ENCODE results near the gene GSTP1. TPM values are rescaled to one million over a fixed set of nuclear protein-coding genes. Genes with fewer than 3 reads are reported as not detected.

Gene GSTP1
- total RNA-seq, 2 experiments from 2014 or later: 1,139 to 1,604 TPM

GRCh38 chr11:67611165-67611564 is 27.6 kb downstream of the GSTP1 start:
- ChIA-PET POLR2A (no interaction called here), CTCF (ENCODE audit: unreplicated experiment) (no interaction called here)
- Histone ChIP-seq H2AFZ (ENCODE audit: low read length) (no peak overlapping the region), H3K9me3 (ENCODE audit: low read length) (no peaks in the 10 kb centered on the region), H4K20me1 (ENCODE audit: insufficient read depth, low read length) (no peaks in the 10 kb centered on the region; the same call in 1 of the 2 replicates), H3K4me1 (ENCODE audit: insufficient read depth, low read length, poor library complexity, severe bottlenecking) (peaks cover 45% of the 10 kb centered on the region), H3K9me2 (ENCODE audit: insufficient read depth, low read length) (no peaks in the 10 kb centered on the region), H3K4me2 (ENCODE audit: low read length) (no peak overlapping the region), H3K36me3 (ENCODE audit: insufficient read depth, low read length) (peaks cover 57% of the 10 kb centered on the region), H3K4me3 (ENCODE audit: low read depth, low read length, poor library complexity, severe bottlenecking) (no peak overlapping the region), H3K79me2 (ENCODE audit: insufficient read depth, low read depth, low read length) (peaks cover 17% of the 10 kb centered on the region), H3K27ac (ENCODE audit: low read depth, low read length, poor library complexity, severe bottlenecking) (no peak overlapping the region)
- no peak for DNase-seq (ENCODE audit: low spot score)
- BruUV-seq (replicated peaks): no TSS peak
- TF ChIP-seq, protein P1, sequence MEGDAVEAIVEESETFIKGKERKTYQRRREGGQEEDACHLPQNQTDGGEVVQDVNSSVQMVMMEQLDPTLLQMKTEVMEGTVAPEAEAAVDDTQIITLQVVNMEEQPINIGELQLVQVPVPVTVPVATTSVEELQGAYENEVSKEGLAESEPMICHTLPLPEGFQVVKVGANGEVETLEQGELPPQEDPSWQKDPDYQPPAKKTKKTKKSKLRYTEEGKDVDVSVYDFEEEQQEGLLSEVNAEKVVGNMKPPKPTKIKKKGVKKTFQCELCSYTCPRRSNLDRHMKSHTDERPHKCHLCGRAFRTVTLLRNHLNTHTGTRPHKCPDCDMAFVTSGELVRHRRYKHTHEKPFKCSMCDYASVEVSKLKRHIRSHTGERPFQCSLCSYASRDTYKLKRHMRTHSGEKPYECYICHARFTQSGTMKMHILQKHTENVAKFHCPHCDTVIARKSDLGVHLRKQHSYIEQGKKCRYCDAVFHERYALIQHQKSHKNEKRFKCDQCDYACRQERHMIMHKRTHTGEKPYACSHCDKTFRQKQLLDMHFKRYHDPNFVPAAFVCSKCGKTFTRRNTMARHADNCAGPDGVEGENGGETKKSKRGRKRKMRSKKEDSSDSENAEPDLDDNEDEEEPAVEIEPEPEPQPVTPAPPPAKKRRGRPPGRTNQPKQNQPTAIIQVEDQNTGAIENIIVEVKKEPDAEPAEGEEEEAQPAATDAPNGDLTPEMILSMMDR (conservative IDR thresholded peaks at IDR 0.05; ENCODE audit: low read length): no peak
- no peak for TF ChIP-seq EZH2phosphoT487 (IDR thresholded peaks at IDR 0.05; ENCODE audit: borderline replicate concordance, low read depth, low read length)
- intact Hi-C loops (cut with micrococcal nuclease; ENCODE audit: unreplicated experiment): no loop called here

- Histone ChIP-seq H3K9me3 (ENCODE audit: low read length) (no peaks in the 10 kb centered on the region), H3K4me3 (ENCODE audit: low read depth, low read length, poor library complexity, severe bottlenecking) (no peak overlapping the region), H4K20me1 (ENCODE audit: insufficient read depth, low read length) (no peaks in the 10 kb centered on the region; the same call in 1 of the 2 replicates), H3K4me1 (ENCODE audit: insufficient read depth, low read length, poor library complexity, severe bottlenecking) (peaks cover 47% of the 10 kb centered on the region), H3K27ac (ENCODE audit: low read depth, low read length, poor library complexity, severe bottlenecking) (no peak overlapping the region), H3K79me2 (ENCODE audit: insufficient read depth, low read depth, low read length) (peaks cover 16% of the 10 kb centered on the region), H3K9me2 (ENCODE audit: insufficient read depth, low read length) (no peaks in the 10 kb centered on the region), H3K36me3 (ENCODE audit: insufficient read depth, low read length) (peaks cover 57% of the 10 kb centered on the region), H2AFZ (ENCODE audit: low read length) (no peak overlapping the region), H3K4me2 (ENCODE audit: low read length) (no peak overlapping the region)
- no TSS peak for BruUV-seq (replicated peaks)
- no peak for DNase-seq (ENCODE audit: low spot score)
- ChIA-PET POLR2A (no interaction called here), CTCF (ENCODE audit: unreplicated experiment) (no interaction called here)
- intact Hi-C loops (cut with micrococcal nuclease; ENCODE audit: unreplicated experiment): no loop called here
- TF ChIP-seq, protein P1 (conservative IDR thresholded peaks at IDR 0.05; ENCODE audit: low read length): no peak
- no peak for TF ChIP-seq EZH2phosphoT487 (IDR thresholded peaks at IDR 0.05; ENCODE audit: borderline replicate concordance, low read depth, low read length)
These were observed 28.3 kb downstream of the GSTP1 start for GRCh38 chr11:67611704-67612587.

- no peaks in the 10 kb centered on the region; the same call in 1 of the 2 replicates for H4K20me1 ChIP-seq (ENCODE audit: insufficient read depth, low read length)
- no peak for DNase-seq (ENCODE audit: low spot score)
- H3K4me1 ChIP-seq (ENCODE audit: insufficient read depth, low read length, poor library complexity, severe bottlenecking): peaks cover 43% of the 10 kb centered on the region
- H3K27ac ChIP-seq (ENCODE audit: low read depth, low read length, poor library complexity, severe bottlenecking): peak overlapping the region; percentile 91
- peaks cover 8% of the 10 kb centered on the region for H3K79me2 ChIP-seq (ENCODE audit: insufficient read depth, low read depth, low read length)
- H3K9me3 ChIP-seq (ENCODE audit: low read length): no peaks in the 10 kb centered on the region
- no TSS peak for BruUV-seq (replicated peaks)
- no peak overlapping the region for H2AFZ ChIP-seq (ENCODE audit: low read length)
- no peak overlapping the region for H3K4me2 ChIP-seq (ENCODE audit: low read length)
- intact Hi-C loops (cut with micrococcal nuclease; ENCODE audit: unreplicated experiment): no loop called here
- no peak overlapping the region for H3K4me3 ChIP-seq (ENCODE audit: low read depth, low read length, poor library complexity, severe bottlenecking)
- TF ChIP-seq, protein P1 (conservative IDR thresholded peaks at IDR 0.05; ENCODE audit: low read length): no peak
- no peak for TF ChIP-seq EZH2phosphoT487 (IDR thresholded peaks at IDR 0.05; ENCODE audit: borderline replicate concordance, low read depth, low read length)
- ChIA-PET POLR2A (no interaction called here), CTCF (ENCODE audit: unreplicated experiment) (no interaction called here)
- peaks cover 57% of the 10 kb centered on the region for H3K36me3 ChIP-seq (ENCODE audit: insufficient read depth, low read length)
- no peaks in the 10 kb centered on the region for H3K9me2 ChIP-seq (ENCODE audit: insufficient read depth, low read length)
These were observed 29.1 kb downstream of the GSTP1 start for GRCh38 chr11:67612751-67613150.

Measured in OCI-LY7 (cell line).